ENCODE measurements around the gene GABRB1.
A peak's percentile ranks its signal among the peaks of the same experiment; 100 is the strongest.

Gene GABRB1

GRCh38 chr4:47382846-47383360 is 351.5 kb downstream of the GABRB1 start:
- TF ChIP-seq CTCF (conservative IDR thresholded peaks at IDR 0.05; ENCODE audit: low read length), result no peak
- no peak for DNase-seq (ENCODE audit: low read depth)
- H3K4me3 ChIP-seq (ENCODE audit: low read length), result no peak overlapping the region

- no peak overlapping the region for H3K4me3 ChIP-seq (ENCODE audit: low read length)
- DNase-seq (ENCODE audit: low read depth), result peak; percentile 37
- peak; percentile 65 for TF ChIP-seq CTCF (conservative IDR thresholded peaks at IDR 0.05; ENCODE audit: low read length)
Observed at GRCh38 chr4:47383829-47384427, 352.6 kb downstream of the GABRB1 start.

GRCh38 chr4:47386146-47386545 is 354.8 kb downstream of the GABRB1 start:
- no peak for DNase-seq (ENCODE audit: low read depth)
- no peak for TF ChIP-seq CTCF (conservative IDR thresholded peaks at IDR 0.05; ENCODE audit: low read length)
- H3K4me3 ChIP-seq (ENCODE audit: low read length), result no peak overlapping the region

GRCh38 chr4:47386561-47387235 is 355.3 kb downstream of the GABRB1 start:
- TF ChIP-seq CTCF (conservative IDR thresholded peaks at IDR 0.05; ENCODE audit: low read length), result no peak
- no peak overlapping the region for H3K4me3 ChIP-seq (ENCODE audit: low read length)
- DNase-seq (ENCODE audit: low read depth), result no peak

GRCh38 chr4:47390428-47391125 is 359.2 kb downstream of the GABRB1 start:
- DNase-seq (ENCODE audit: low read depth), result no peak
- no peak overlapping the region for H3K4me3 ChIP-seq (ENCODE audit: low read length)
- no peak for TF ChIP-seq CTCF (conservative IDR thresholded peaks at IDR 0.05; ENCODE audit: low read length)

- no peak overlapping the region for H3K4me3 ChIP-seq (ENCODE audit: low read length)
- no peak for TF ChIP-seq CTCF (conservative IDR thresholded peaks at IDR 0.05; ENCODE audit: low read length)
- no peak for DNase-seq (ENCODE audit: low read depth)
Observed at GRCh38 chr4:47391256-47391655, 359.9 kb downstream of the GABRB1 start.
